GM19372 (cell line): ENCODE results near the gene ATP2B2.
"Not testable (repeated sequence)": the region's sequence is repeated elsewhere in the genome, so short reads cannot be mapped to it uniquely, and the experiment has no call there.

ENCODE experiments used
- ATAC-seq: cut with Tn5 transposase; IDR thresholded peaks from one replicate; pipeline ENCODE4 v1.9.1; 2021; ENCODE audit warnings: mild to moderate bottlenecking, low read depth, moderate library complexity; ENCODE audit not compliant: unreplicated experiment

The ATP2B2 gene

DNA sequence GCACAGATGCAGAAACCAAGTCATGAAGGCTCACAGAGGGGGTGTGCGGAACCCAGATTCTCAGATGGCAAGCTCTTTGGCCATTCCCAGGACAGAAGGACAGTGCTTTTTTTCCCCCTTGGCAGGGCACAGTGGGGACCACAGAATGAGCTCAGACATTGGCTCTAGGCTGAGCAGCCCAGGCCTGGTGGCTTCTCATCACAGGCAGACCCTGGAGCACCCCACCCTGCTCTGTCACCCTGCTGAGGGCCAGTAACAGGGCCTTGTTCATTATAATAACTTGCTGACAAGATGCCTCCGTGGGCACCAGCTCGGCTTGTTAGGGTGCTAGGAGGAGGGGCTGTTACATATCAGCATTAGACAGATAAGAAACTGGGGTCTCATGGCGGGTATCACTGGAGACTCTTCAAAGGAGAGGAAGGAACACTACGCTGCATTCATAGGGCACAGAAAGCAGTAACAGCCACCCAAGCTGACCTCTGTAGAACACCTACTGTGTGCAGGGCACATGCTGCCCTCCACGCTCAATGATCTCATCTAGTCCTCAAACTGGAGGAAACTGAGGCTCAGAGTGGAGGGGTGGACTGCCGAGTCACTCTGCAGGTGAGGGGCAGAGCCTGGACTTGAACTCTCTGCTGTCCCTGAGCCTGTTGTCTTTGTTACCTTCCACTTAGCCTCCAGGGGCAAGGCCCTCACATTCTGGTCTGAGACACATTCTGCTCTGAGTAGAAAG, 114.6 kb downstream of the ATP2B2 start:
- ATAC-seq, result no peak

GRCh38 chr3:10389995-10390394, 115.4 kb downstream of the ATP2B2 start:
- peak; percentile 81 for ATAC-seq

GRCh38 chr3:10389339-10389738, 116.0 kb downstream of the ATP2B2 start:
- no peak for ATAC-seq

DNA sequence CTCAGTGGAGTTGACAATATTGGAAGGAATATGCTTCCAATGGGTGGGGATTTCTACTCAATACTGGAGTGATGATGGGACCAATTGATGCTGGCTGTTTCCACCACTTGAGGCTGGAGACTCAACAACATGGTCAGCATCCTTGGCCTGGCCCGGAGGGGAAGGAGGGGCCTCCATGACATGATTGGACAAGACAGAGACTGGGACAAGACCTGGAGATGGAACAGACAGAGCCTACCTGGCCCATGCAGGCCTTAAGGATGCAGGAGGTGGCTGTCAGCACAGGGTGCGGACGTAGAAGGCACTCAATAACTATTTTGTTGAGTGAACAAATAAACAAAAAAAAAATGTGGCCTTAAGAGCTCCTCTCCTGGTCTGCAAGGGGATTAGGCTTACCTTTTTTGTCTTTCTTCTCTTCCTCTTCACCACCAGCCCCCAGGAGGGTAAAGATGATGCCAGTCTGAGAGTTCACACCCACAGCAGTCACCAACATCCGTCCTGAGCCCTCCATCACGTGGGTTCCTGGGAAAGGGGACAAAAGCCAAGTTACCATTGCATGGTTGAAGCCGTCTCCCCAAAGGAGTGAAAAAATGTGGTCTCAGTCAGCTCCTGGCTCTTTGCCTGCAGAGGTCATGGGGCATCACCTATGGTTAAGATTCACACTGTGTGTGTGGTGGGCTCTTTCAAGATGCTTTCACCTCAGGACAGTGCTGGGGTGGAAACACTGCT, 117.3 kb downstream of the ATP2B2 start:
- no peak for ATAC-seq

DNA sequence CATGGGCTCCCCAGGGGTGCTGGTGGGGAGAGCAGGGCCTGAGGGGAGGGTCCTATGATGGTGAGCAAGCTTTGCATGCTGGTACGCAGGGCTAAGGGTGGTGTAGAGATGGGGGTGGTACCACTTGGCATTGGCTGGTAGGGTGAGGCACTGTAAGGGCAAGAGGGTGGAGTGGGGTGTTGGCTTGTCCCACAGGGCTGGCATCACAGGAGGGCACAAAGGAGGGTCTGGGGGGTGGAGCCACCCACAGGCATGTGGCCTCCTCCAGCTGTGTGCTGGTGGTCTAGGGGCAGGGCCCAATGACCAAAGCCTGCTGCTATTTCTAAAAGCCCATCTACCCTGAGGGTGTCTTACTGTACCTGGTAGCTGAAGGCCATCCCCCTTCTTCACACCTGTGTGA, 119.3 kb downstream of the ATP2B2 start:
- ATAC-seq, result no peak

DNA sequence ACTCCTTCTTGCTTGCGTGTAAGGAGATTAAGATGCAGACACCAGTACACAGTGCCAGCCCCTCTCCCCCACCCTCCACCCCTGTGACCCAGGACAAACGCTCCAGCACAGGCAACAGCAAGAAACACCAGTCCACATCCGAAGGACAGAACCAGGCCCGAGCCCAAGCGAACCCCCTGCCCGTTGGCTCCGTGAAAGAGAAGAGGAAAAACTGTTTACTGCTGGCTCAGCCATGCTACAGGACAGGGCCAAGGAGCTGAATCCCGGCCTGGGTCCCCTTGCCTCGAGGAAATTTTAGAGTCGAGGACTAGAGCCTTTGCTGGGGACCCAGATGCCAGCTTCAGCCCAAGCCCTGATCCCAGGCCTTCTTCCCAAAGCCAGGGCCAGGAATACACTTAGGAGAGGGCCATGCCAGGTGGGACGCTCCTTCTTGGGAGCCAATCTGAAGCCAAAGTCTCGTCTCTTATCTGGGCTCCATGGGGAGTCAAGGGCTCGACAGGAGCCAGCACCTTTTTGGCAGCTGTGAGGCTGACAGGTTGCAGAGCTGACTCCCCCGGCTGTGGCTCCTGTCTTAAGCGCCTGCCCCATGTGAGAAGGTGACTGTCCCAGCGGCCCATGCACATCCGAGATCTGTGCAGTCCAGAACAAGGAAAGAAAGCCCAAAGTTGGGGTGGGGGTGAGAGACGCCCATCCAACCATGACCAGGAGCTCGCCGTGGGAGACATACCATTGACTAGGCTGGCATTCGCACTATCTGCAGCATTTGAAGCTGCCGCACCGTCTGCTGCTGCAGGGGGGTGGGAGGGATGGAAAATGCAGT, 120.6 kb downstream of the ATP2B2 start:
- ATAC-seq, result no peak

- ATAC-seq, result no peak
Observed at GRCh38 chr3:10383850-10384248, 121.5 kb downstream of the ATP2B2 start.

DNA sequence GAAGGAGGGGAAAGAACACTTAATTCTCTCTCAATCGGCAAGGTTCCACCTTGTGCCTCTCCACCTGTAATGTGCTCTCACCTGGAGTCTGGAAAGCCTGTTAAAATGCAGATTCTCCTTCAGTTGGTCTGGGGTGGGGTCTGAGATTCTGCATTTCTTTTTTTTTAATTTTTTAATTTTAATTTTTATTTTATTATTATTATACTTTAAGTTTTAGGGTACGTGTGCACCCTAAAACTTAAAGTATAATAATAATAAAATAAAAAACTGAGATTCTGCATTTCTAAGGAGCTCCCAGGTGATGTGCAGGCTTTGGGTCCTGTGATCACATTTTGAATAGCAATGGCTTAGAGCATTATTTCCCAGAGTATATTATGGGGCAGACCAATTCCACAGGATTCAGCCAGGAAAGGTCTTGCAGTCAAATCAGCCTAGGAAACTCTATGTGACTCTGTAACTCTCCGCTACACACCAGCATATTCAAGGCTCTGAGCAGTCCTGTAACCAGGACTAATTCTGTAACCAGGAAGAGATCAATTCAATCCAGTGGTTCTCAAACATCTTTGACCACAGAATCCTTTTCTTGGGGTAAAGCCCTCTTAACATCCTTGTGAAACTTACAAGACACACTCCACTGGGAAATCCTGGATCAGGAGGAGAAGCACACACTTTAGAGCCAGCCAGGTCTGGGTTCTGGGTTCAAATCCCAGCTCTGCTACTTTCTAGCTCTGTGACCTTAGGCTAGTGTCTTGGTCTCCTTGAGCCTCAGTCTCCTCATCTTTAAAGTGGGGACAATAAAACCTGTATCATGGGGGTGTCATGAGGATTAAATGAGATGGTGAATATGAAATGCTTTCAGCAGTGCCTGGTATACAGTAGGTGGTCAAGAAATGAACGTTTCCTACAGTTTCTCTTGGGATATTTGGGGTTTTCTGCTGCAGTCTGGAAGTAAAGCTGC, 122.2 kb downstream of the ATP2B2 start:
- no peak for ATAC-seq

DNA sequence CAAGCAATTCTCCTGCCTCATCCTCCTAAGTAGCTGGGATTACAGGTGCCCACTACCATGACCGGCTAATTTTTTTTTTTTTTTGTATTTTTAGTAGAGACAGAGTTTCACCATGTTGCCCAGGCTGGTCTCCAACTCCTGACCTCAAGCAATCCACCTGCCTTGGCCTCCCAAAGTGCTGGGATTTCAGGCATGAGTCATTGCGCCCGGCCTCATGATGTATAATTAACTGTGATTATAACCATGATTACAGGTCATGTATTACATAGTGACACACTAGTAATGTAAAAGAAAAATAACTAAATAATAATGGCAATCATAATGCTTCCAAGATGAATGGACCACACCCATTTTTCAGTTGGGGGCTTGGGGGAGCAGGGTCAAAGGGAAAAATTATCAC, 122.9 kb downstream of the ATP2B2 start:
- not testable (repeated sequence) for ATAC-seq

DNA sequence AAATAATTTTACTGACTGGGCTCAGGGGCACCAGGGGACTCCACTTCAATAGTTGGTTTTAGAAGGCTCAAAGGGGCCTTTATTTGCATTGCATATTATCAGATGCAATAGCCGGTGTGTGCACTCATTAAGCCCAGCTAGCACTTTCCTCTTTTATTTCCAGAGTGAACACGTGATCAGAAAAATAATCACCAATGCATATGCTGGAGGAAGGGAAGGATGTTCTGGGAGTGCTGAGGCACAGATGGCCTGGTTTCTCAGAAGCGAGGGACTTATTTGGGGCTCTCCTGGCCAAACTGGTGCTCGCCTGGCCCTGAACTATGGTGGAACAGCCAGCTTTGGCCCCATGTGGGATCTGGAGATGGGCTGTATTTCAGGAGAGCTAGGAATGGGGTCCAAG, 124.0 kb downstream of the ATP2B2 start:
- ATAC-seq, result no peak

DNA sequence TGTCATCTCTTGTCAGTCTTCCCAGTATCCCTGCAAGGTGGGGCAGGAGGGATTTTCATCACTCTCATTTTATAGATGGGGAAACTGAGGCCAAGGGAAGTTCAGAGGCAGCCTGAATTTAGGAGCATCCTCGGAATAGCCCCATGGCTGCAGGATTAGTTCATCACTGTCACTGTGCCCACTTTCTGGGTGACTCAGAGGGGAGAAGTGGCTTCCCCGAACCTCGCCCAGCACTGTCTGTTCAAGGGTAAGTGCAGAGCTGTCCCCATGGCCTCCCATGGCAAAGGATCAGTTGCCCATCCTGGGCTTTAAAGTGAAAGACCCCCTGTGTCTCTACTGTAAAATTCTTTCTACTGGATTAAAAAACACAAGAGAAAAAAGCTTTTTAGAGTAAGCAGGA, 124.5 kb downstream of the ATP2B2 start:
- no peak for ATAC-seq

DNA sequence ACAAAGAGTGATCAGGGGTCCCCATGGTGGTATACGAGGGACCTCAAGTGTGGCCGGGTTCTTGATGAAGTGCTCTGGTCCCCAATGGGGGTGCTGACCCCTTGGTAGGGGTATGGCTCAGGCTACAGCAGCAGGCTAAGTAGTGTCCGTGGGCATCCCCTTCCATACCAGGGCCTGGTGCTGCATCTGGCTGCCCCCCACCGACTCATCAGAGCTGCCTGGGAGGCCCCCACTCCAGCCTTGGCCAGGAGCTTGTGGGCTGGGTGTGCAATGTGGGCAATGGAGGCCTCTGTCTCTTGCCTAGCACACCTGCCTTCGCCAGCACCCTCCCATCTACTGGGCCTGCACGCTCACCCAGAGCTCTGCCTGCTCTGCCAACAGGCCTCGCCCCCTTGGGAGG, 125.4 kb downstream of the ATP2B2 start:
- no peak for ATAC-seq

DNA sequence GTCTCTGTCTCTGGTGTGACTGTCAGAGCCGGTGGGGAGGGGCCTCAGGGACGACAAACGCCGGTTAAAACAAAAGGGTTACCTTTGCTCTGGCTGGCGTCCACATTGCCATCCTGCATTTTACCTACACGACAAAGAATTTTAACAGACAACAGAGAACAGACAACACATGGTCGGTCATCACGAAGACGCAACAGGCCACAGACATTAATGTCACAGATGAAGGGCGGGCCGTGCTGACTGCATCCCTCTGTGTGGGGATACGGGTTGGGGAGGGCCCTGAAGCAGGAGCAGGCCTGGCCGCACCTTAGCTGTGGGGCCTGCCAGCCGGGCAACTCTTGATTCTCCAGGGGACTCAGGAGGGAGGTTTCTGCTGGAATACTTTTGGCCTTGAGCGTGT, 126.2 kb downstream of the ATP2B2 start:
- ATAC-seq, result no peak

DNA sequence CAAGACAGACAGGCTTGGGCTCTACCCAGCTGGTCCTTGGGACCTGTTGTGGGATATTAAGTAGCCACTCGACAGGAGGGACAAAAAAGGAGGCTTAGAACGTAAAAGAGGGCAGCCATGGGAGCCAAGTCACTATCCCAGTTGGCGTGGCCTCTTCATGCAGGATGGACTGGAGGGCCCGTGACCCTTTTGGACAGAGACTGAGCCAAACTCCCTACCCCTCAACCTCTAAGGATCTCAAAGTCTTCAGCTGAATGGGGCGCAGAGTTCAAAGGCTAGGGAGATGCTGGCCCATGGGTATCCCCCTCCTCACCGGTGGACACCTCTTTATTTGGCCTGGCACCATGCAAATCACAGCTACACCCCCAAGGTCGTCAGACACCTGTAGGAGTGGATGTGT, 126.6 kb downstream of the ATP2B2 start:
- ATAC-seq, result no peak

GRCh38 chr3:10378246-10378645, 127.1 kb downstream of the ATP2B2 start:
- no peak for ATAC-seq

GRCh38 chr3:10377148-10377725, 128.1 kb downstream of the ATP2B2 start:
- no peak for ATAC-seq

DNA sequence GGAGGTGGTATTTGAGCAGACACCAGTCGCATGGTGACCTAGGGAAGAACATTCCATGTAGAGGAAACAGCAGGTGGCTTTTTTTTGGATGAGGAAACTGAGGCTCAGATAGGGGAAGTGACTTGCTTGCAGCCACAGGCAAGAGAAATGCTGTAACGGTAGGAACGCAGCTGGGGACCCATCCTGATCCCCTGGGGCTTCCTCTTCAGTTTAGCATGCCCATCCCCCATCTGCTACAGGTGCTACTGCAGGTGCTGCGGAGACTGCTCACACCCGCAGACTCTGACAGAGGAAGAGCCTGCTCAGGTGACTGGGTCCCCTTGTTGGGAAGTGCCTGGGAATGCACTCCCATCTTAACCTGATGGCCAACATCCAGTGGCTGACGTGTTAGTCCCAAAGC, 129.0 kb downstream of the ATP2B2 start:
- ATAC-seq, result no peak

- ATAC-seq, result no peak
Observed at GRCh38 chr3:10375296-10376053, 129.9 kb downstream of the ATP2B2 start.

DNA sequence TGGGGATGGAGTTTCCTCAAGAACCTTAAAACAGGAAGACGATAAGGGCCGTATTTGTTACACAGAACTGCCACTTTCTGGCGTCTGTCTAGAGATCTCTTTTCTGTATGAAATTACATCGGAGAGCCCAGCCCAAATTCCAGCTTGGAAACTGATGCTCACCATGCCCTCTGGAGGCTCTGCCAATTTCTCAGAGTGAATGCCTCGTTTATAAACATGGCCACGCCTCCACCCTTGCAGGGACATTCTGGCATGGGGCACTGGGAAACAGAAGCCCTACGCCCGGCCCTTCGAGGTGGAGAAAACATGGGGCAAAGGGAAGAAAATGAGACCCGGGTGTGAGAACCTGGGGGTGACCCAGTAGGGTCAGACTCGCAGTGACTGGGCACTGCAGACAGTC, 131.1 kb downstream of the ATP2B2 start:
- no peak for ATAC-seq
